Adrenal gland (tissue), 5 donors: ENCODE measurements around the gene MYO9A.

ENCODE experiments used
- POLR2A ChIP-seq, 2 donors: fragments of 450-650 bp; IDR thresholded peaks; one replicate each; pipeline ENCODE4 v1.6.1; 2017; ENCODE audit warnings: antibody characterized with exemption in 2 of 2, mild to moderate bottlenecking in 2 of 2, moderate library complexity in 1 of 2
- TF ChIP-seq, protein P1 (sequence below), 6 experiments: fragments of 450-650 bp in 4 of 6; fragments of 200-600 bp in 2 of 6; sonication (generic) in 1 of 6; IDR thresholded peaks; 1 replicate in 5 of 6; 2 replicates in 1 of 6; pipeline versions ENCODE4 v1.5.1 to v1.8.0; 2016 to 2021; ENCODE audit warnings: antibody characterized with exemption in 6 of 6, mild to moderate bottlenecking in 2 of 6, moderate library complexity in 1 of 6
- donor health status: DM: no; HTN: no; CAD: no.

DNA sequence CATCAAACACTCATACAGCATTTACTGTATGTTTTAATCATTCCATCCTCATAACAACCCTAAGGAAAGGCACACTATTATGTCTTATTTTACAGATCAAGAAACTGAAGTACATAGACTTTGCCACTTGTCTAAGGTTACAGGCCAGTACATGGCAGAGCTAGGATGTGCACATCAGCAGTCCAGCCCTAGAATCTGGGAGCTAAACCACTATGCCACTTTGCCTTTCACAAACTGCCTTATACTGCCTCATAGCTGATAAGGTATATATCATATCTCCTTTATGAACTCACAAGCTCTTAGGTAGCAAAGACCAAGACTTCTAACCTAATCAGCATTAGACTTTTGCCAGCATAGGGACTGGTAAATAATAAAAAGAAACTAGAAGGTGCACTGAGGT is 49.1 kb downstream of the MYO9A start:
- TF ChIP-seq, protein P1, sequence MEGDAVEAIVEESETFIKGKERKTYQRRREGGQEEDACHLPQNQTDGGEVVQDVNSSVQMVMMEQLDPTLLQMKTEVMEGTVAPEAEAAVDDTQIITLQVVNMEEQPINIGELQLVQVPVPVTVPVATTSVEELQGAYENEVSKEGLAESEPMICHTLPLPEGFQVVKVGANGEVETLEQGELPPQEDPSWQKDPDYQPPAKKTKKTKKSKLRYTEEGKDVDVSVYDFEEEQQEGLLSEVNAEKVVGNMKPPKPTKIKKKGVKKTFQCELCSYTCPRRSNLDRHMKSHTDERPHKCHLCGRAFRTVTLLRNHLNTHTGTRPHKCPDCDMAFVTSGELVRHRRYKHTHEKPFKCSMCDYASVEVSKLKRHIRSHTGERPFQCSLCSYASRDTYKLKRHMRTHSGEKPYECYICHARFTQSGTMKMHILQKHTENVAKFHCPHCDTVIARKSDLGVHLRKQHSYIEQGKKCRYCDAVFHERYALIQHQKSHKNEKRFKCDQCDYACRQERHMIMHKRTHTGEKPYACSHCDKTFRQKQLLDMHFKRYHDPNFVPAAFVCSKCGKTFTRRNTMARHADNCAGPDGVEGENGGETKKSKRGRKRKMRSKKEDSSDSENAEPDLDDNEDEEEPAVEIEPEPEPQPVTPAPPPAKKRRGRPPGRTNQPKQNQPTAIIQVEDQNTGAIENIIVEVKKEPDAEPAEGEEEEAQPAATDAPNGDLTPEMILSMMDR (IDR thresholded peaks at IDR 0.05), result no peak
- no peak for TF ChIP-seq POLR2A (IDR thresholded peaks at IDR 0.05)
